ENCODE measurements around the gene PPTC7.
A peak's percentile ranks its signal among the peaks of the same experiment; 100 is the strongest.
"Not testable (repeated sequence)": the region's sequence is repeated elsewhere in the genome, so short reads cannot be mapped to it uniquely, and the experiment has no call there.

The PPTC7 gene

GRCh38 chr12:110585231-110585799 is 2.2 kb upstream of the PPTC7 start:
- DNase-seq = peak in 1 of 2 experiments; percentile 52

GRCh38 chr12:110582276-110583136 is 612 bp downstream of the PPTC7 start:
- DNase-seq = peak; percentile 82 to 83

GRCh38 chr12:110581931-110582275 is 1.2 kb downstream of the PPTC7 start:
- no peak for DNase-seq

- peak in 1 of 2 experiments; percentile 34 for DNase-seq
These were observed 3.4 kb downstream of the PPTC7 start for GRCh38 chr12:110579535-110580253.

- DNase-seq = peak; percentile 69 to 70
These were observed 4.2 kb downstream of the PPTC7 start for GRCh38 chr12:110578694-110579534.

- peak; percentile 46 to 48 for DNase-seq
These were observed 5.0 kb downstream of the PPTC7 start for GRCh38 chr12:110577864-110578693.

- DNase-seq = no peak
These were observed 6.6 kb downstream of the PPTC7 start for GRCh38 chr12:110576504-110576903.

- DNase-seq = no peak
These were observed 7.8 kb downstream of the PPTC7 start for GRCh38 chr12:110575326-110575725.

- DNase-seq = not testable (repeated sequence)
These were observed 8.3 kb downstream of the PPTC7 start for GRCh38 chr12:110574717-110575230.

- no peak for DNase-seq
These were observed 9.1 kb downstream of the PPTC7 start for GRCh38 chr12:110574044-110574443.

GRCh38 chr12:110570798-110571197 is 12.3 kb downstream of the PPTC7 start:
- DNase-seq = not testable (repeated sequence)

- DNase-seq = not testable (repeated sequence)
These were observed 13.3 kb downstream of the PPTC7 start for GRCh38 chr12:110569838-110570237.

GRCh38 chr12:110568752-110569151 is 14.4 kb downstream of the PPTC7 start:
- no peak for DNase-seq

- DNase-seq = no peak
These were observed 16.1 kb downstream of the PPTC7 start for GRCh38 chr12:110566993-110567392.

GRCh38 chr12:110565894-110566871 is 16.9 kb downstream of the PPTC7 start:
- DNase-seq = no peak

GRCh38 chr12:110564471-110564991 is 18.6 kb downstream of the PPTC7 start:
- DNase-seq = no peak

GRCh38 chr12:110563702-110564470 is 19.2 kb downstream of the PPTC7 start:
- no peak for DNase-seq

GRCh38 chr12:110562386-110562785 is 20.7 kb downstream of the PPTC7 start:
- DNase-seq = peak; percentile 54 to 55
